Caco-2 (cell line): ENCODE results near the gene JAML. TPM values are rescaled to one million over a fixed set of nuclear protein-coding genes. Genes with fewer than 3 reads are reported as not detected.
"Not testable (repeated sequence)": the region's sequence is repeated elsewhere in the genome, so short reads cannot be mapped to it uniquely, and the experiment has no call there.

Experiments
- BruUV-seq: library from RNA; stranded (reverse); fragments of 400-500 nt; replicated peaks from 2 replicates; lab custom pipeline; 2021; lab: Mats Ljungman, UMichigan
- CTCF ChIA-PET: fragments of 300-600 bp; sonication (Branson Sonifier 250); formaldehyde crosslinking; loops from one replicate; lab custom pipeline; 2022; ENCODE audit warnings: antibody characterized with exemption; lab: Charles Lee
- POLR2A ChIA-PET: fragments of 300-600 bp; sonication (Branson Sonifier 250); formaldehyde crosslinking; loops from one replicate; lab custom pipeline; 2022; ENCODE audit warnings: antibody characterized with exemption; lab: Charles Lee
- DNase-seq, 2 experiments: peaks; one replicate each; pipeline versions ENCODE4 v3.0.0 to v3.0.0-alpha.2; 2020 to 2022
- H3K27me3 ChIP-seq: replicated peaks from 2 replicates; pipeline ENCODE4 v1.6.0; 2011; ENCODE audit warnings: low read length; ENCODE audit not compliant: control insufficient read depth, insufficient read depth
- H3K36me3 ChIP-seq: 2 replicates; pipeline ENCODE4 v1.5.1; 2011; ENCODE audit warnings: low read length; ENCODE audit not compliant: control insufficient read depth, insufficient read depth
- H3K4me1 ChIP-seq: fragments of 250-450 bp; sonication (Bioruptor Pico); 2 replicates; pipeline ENCODE4 v1.5.1; 2020; ENCODE audit warnings: mild to moderate bottlenecking
- H3K4me3 ChIP-seq: 2 replicates; pipeline ENCODE4 v1.5.1; 2011; ENCODE audit warnings: low read depth, mild to moderate bottlenecking, control low read depth, low read length
- H3K9me3 ChIP-seq: fragments of 250-450 bp; sonication (Bioruptor Pico); 2 replicates; pipeline ENCODE4 v1.5.1; 2020; ENCODE audit warnings: mild to moderate bottlenecking, moderate library complexity
- H3K27ac Mint-ChIP-seq: one replicate; pipeline ENCODE4 v1.8.0; 2022; ENCODE audit warnings: mixed read lengths; ENCODE audit not compliant: unreplicated experiment
- H3K27me3 Mint-ChIP-seq: one replicate; pipeline ENCODE4 v1.8.0; 2022; ENCODE audit warnings: mixed read lengths; ENCODE audit not compliant: insufficient read depth, unreplicated experiment
- H3K36me3 Mint-ChIP-seq: one replicate; pipeline ENCODE4 v1.8.0; 2022; ENCODE audit warnings: mild to moderate bottlenecking, mixed read lengths; ENCODE audit not compliant: insufficient read depth, unreplicated experiment
- H3K4me1 Mint-ChIP-seq: one replicate; pipeline ENCODE4 v1.8.0; 2022; ENCODE audit warnings: low read depth, mixed read lengths; ENCODE audit not compliant: unreplicated experiment
- H3K4me3 Mint-ChIP-seq: one replicate; pipeline ENCODE4 v1.8.0; 2022; ENCODE audit warnings: mild to moderate bottlenecking, moderate library complexity, mixed read lengths; ENCODE audit not compliant: unreplicated experiment
- H3K9me3 Mint-ChIP-seq: one replicate; pipeline ENCODE4 v1.8.0; 2022; ENCODE audit warnings: mixed read lengths; ENCODE audit not compliant: unreplicated experiment
- intact Hi-C: fragments of 100-400 bp; cut with micrococcal nuclease; formaldehyde crosslinking; loops from one replicate; pipeline ENCODE4 v1.10.0; 2022; ENCODE audit not compliant: unreplicated experiment
- total RNA-seq: library from RNA; stranded (reverse); gene quantifications from 2 replicates; pipeline ENCODE4 v1.2.3, GENCODE V29; 2022
- TF ChIP-seq, protein P1 (sequence below), 2 experiments: fragments of 200-600 bp in 1 of 2; IDR thresholded peaks; 1 replicate in 1 of 2; 2 replicates in 1 of 2; pipeline versions ENCODE4 v1.5.1 to v1.8.0; 2011 to 2022; ENCODE audit warnings: antibody characterized with exemption in 1 of 2, control low read depth in 1 of 2, inconsistent platforms in 1 of 2, low read depth in 1 of 2, low read length in 1 of 2, mild to moderate bottlenecking in 1 of 2, moderate library complexity in 1 of 2; ENCODE audit not compliant: insufficient read depth in 1 of 2, severe bottlenecking in 1 of 2, unreplicated experiment in 1 of 2

The JAML gene
- total RNA-seq, 1 experiment from 2014 or later: 8.9 TPM

GRCh38 chr11:118184784-118185579, 39.8 kb downstream of the JAML start:
- H3K36me3 ChIP-seq: no peaks in the 10 kb centered on the region
- Mint-ChIP-seq H3K4me1 (no peaks in the 10 kb centered on the region), H3K36me3 (no peaks in the 10 kb centered on the region), H3K9me3 (peaks cover 9% of the 10 kb centered on the region), H3K27ac (no peak overlapping the region), H3K27me3 (peaks cover 4% of the 10 kb centered on the region), H3K4me3 (no peak overlapping the region)
- no peak overlapping the region for H3K4me3 ChIP-seq
- CTCF ChIA-PET: interaction anchor here (0.5 to 1.3 kb wide), 4 partner anchors 13 to 111 kb away, joined by 3 to 6 read pairs (median 4); no protein-coding TSS in a partner anchor
- DNase-seq: no peak
- TF ChIP-seq, protein P1, sequence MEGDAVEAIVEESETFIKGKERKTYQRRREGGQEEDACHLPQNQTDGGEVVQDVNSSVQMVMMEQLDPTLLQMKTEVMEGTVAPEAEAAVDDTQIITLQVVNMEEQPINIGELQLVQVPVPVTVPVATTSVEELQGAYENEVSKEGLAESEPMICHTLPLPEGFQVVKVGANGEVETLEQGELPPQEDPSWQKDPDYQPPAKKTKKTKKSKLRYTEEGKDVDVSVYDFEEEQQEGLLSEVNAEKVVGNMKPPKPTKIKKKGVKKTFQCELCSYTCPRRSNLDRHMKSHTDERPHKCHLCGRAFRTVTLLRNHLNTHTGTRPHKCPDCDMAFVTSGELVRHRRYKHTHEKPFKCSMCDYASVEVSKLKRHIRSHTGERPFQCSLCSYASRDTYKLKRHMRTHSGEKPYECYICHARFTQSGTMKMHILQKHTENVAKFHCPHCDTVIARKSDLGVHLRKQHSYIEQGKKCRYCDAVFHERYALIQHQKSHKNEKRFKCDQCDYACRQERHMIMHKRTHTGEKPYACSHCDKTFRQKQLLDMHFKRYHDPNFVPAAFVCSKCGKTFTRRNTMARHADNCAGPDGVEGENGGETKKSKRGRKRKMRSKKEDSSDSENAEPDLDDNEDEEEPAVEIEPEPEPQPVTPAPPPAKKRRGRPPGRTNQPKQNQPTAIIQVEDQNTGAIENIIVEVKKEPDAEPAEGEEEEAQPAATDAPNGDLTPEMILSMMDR (IDR thresholded peaks at IDR 0.05; ENCODE audit: insufficient read depth in 1 of 2, low read depth in 1 of 2, low read length in 1 of 2, severe bottlenecking in 1 of 2, unreplicated experiment in 1 of 2): no peak
- intact Hi-C loops: no loop called here
- H3K9me3 ChIP-seq: no peaks in the 10 kb centered on the region
- BruUV-seq: no TSS peak
- POLR2A ChIA-PET: no interaction called here
- 0 out of 2 replicates have a peak, but pooled peaks cover 4% of the 10 kb centered on the region for H3K4me1 ChIP-seq
- H3K27me3 ChIP-seq: no peaks in the 10 kb centered on the region

- H3K36me3 Mint-ChIP-seq, intact Hi-C loops, H3K9me3 Mint-ChIP-seq, H3K36me3 ChIP-seq, BruUV-seq, H3K9me3 ChIP-seq, H3K27me3 Mint-ChIP-seq, H3K4me3 ChIP-seq, H3K27me3 ChIP-seq, H3K4me1 Mint-ChIP-seq, POLR2A ChIA-PET, H3K4me1 ChIP-seq, DNase-seq, H3K27ac Mint-ChIP-seq, H3K4me3 Mint-ChIP-seq: not testable (repeated sequence)
- CTCF ChIA-PET: interaction anchor here (0.9 kb wide), 1 partner anchor 12 kb away, joined by 4 read pairs; no protein-coding TSS in a partner anchor
These were observed 41.1 kb downstream of the JAML start for GRCh38 chr11:118183691-118184090.

- H3K4me3 Mint-ChIP-seq: no peak overlapping the region
These were observed 44.5 kb downstream of the JAML start for GRCh38 chr11:118180300-118180703.

More at GRCh38 chr11:118180300-118180703, 44.5 kb downstream of the JAML start:
- no peaks in the 10 kb centered on the region for H3K9me3 ChIP-seq
- no peaks in the 10 kb centered on the region for H3K36me3 ChIP-seq
- no TSS peak for BruUV-seq
- TF ChIP-seq, protein P1 (IDR thresholded peaks at IDR 0.05; ENCODE audit: insufficient read depth in 1 of 2, low read depth in 1 of 2, low read length in 1 of 2, severe bottlenecking in 1 of 2, unreplicated experiment in 1 of 2): no peak
- no peaks in the 10 kb centered on the region for H3K27me3 ChIP-seq
- 0 out of 2 replicates have a peak, but pooled peaks cover 7% of the 10 kb centered on the region for H3K4me1 ChIP-seq
- H3K4me3 ChIP-seq: no peak overlapping the region
- POLR2A ChIA-PET: no interaction called here
- intact Hi-C loops: no loop called here
- H3K27me3 Mint-ChIP-seq: no peaks in the 10 kb centered on the region
- H3K4me1 Mint-ChIP-seq: peaks cover 9% of the 10 kb centered on the region
- no peak for DNase-seq
- no peak overlapping the region for H3K27ac Mint-ChIP-seq
- no peaks in the 10 kb centered on the region for H3K36me3 Mint-ChIP-seq
- no peaks in the 10 kb centered on the region for H3K9me3 Mint-ChIP-seq
- CTCF ChIA-PET: interaction anchor here (0.5 to 1.0 kb wide), 4 partner anchors 9 to 171 kb away, joined by 3 to 5 read pairs (median 4); no protein-coding TSS in a partner anchor
